Choroid plexus epithelial cell (primary cell): Measurements from ENCODE around the gene TAGLN2.

ENCODE experiments used
- DNase-seq: peaks from one replicate; pipeline ENCODE4 v3.0.0-alpha.2; 2010; ENCODE audit warnings: low read depth
- H3K4me3 ChIP-seq: 2 replicates; pipeline ENCODE4 v1.5.1; 2011; ENCODE audit warnings: low read depth, mild to moderate bottlenecking, control low read depth, low read length, moderate library complexity
- CTCF ChIP-seq: conservative IDR thresholded peaks from 2 replicates; pipeline ENCODE4 v1.5.1; 2011; ENCODE audit warnings: low read depth, mild to moderate bottlenecking, control low read depth, inconsistent platforms, low read length, moderate library complexity

The TAGLN2 gene

GRCh38 chr1:159879136-159879535 lies 46.2 kb downstream of the TAGLN2 start:
- TF ChIP-seq CTCF, result no peak
- DNase-seq, result no peak

GRCh38 chr1:159877695-159878444 lies 47.4 kb downstream of the TAGLN2 start:
- no peak for TF ChIP-seq CTCF
- DNase-seq, result no peak
- no peak overlapping the region for H3K4me3 ChIP-seq

More at GRCh38 chr1:159879136-159879535, 46.2 kb downstream of the TAGLN2 start:
- no peak overlapping the region for H3K4me3 ChIP-seq

GRCh38 chr1:159873530-159874143 lies 51.7 kb downstream of the TAGLN2 start:
- no peak overlapping the region for H3K4me3 ChIP-seq
- DNase-seq, result no peak
- no peak for TF ChIP-seq CTCF

GRCh38 chr1:159872891-159873290 lies 52.4 kb downstream of the TAGLN2 start:
- no peak for TF ChIP-seq CTCF
- no peak for DNase-seq
- no peak overlapping the region for H3K4me3 ChIP-seq

- no peak for DNase-seq
- H3K4me3 ChIP-seq, result no peak overlapping the region
- TF ChIP-seq CTCF, result no peak
Measured at GRCh38 chr1:159870704-159871103, 54.6 kb downstream of the TAGLN2 start.

GRCh38 chr1:159869607-159870006 lies 55.7 kb downstream of the TAGLN2 start:
- no peak for TF ChIP-seq CTCF
- H3K4me3 ChIP-seq, result no peak overlapping the region
- DNase-seq, result no peak

GRCh38 chr1:159869173-159869572 lies 56.1 kb downstream of the TAGLN2 start:
- no peak for TF ChIP-seq CTCF
- no peak overlapping the region for H3K4me3 ChIP-seq
- DNase-seq, result peak; percentile 72
